HepG2 (cell line): ENCODE measurements around the gene SV2B.

Experiments used
- EZH2 ChIP-seq: conservative IDR thresholded peaks from 2 replicates; pipeline ENCODE4 v1.6.1; 2012; ENCODE audit warnings: mild to moderate bottlenecking, low read depth, low read length, moderate library complexity
- FOXA3 ChIP-seq: IDR thresholded peaks from 2 replicates; pipeline ENCODE4 v1.6.1; 2016; ENCODE audit warnings: missing genetic modification reagents, missing compliant biosample characterization
- TF ChIP-seq, protein P1 (sequence below): sonication (generic); formaldehyde crosslinking; IDR thresholded peaks from 2 replicates; pipeline ENCODE4 v1.5.1; 2020; ENCODE audit warnings: mild to moderate bottlenecking, missing genetic modification reagents, moderate library complexity
- TF ChIP-seq, protein P2 (sequence below): sonication (generic); formaldehyde crosslinking; conservative IDR thresholded peaks from 2 replicates; pipeline ENCODE4 v1.4.0; 2020; ENCODE audit warnings: mild to moderate bottlenecking, missing genetic modification reagents, moderate library complexity
- TF ChIP-seq, protein P3 (sequence below): sonication (generic); formaldehyde crosslinking; IDR thresholded peaks from 2 replicates; pipeline ENCODE4 v1.5.0; 2020; ENCODE audit warnings: mild to moderate bottlenecking, missing genetic modification reagents, moderate library complexity
- TF ChIP-seq, protein P4 (sequence below): sonication (generic); formaldehyde crosslinking; IDR thresholded peaks from 2 replicates; pipeline ENCODE4 v1.4.0; 2020; ENCODE audit warnings: missing genetic modification reagents, low read depth, mild to moderate bottlenecking, borderline replicate concordance
- TF ChIP-seq, protein P5 (sequence below): sonication (generic); formaldehyde crosslinking; IDR thresholded peaks from 2 replicates; pipeline ENCODE4 v1.4.0; 2020; ENCODE audit warnings: missing genetic modification reagents, borderline replicate concordance

DNA sequence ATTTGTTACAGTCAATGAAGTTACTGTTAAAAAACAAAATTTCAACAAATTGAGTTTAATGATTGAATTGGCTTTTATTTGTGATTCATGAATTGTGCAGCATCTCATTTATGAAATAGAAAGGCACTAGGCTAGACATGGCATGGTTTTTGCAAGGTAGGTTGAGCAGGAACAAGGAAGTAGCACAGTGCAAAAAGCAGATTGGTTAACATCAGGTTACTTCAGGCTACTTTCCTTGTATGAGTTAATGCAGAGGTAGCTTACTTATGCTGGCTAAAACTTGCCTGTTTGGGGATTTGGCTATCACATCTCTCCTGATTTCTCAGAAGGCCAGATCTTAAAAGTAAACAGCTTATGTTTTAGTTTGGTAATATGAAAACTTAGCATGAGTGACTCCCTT lies 23.0 kb upstream of the SV2B start:
- TF ChIP-seq EZH2: no peak
- TF ChIP-seq, protein P1, sequence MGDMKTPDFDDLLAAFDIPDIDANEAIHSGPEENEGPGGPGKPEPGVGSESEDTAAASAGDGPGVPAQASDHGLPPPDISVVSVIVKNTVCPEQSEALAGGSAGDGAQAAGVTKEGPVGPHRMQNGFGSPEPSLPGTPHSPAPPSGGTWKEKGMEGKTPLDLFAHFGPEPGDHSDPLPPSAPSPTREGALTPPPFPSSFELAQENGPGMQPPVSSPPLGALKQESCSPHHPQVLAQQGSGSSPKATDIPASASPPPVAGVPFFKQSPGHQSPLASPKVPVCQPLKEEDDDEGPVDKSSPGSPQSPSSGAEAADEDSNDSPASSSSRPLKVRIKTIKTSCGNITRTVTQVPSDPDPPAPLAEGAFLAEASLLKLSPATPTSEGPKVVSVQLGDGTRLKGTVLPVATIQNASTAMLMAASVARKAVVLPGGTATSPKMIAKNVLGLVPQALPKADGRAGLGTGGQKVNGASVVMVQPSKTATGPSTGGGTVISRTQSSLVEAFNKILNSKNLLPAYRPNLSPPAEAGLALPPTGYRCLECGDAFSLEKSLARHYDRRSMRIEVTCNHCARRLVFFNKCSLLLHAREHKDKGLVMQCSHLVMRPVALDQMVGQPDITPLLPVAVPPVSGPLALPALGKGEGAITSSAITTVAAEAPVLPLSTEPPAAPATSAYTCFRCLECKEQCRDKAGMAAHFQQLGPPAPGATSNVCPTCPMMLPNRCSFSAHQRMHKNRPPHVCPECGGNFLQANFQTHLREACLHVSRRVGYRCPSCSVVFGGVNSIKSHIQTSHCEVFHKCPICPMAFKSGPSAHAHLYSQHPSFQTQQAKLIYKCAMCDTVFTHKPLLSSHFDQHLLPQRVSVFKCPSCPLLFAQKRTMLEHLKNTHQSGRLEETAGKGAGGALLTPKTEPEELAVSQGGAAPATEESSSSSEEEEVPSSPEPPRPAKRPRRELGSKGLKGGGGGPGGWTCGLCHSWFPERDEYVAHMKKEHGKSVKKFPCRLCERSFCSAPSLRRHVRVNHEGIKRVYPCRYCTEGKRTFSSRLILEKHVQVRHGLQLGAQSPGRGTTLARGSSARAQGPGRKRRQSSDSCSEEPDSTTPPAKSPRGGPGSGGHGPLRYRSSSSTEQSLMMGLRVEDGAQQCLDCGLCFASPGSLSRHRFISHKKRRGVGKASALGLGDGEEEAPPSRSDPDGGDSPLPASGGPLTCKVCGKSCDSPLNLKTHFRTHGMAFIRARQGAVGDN (CRISPR knock-in tag): no peak
- TF ChIP-seq, protein P2, sequence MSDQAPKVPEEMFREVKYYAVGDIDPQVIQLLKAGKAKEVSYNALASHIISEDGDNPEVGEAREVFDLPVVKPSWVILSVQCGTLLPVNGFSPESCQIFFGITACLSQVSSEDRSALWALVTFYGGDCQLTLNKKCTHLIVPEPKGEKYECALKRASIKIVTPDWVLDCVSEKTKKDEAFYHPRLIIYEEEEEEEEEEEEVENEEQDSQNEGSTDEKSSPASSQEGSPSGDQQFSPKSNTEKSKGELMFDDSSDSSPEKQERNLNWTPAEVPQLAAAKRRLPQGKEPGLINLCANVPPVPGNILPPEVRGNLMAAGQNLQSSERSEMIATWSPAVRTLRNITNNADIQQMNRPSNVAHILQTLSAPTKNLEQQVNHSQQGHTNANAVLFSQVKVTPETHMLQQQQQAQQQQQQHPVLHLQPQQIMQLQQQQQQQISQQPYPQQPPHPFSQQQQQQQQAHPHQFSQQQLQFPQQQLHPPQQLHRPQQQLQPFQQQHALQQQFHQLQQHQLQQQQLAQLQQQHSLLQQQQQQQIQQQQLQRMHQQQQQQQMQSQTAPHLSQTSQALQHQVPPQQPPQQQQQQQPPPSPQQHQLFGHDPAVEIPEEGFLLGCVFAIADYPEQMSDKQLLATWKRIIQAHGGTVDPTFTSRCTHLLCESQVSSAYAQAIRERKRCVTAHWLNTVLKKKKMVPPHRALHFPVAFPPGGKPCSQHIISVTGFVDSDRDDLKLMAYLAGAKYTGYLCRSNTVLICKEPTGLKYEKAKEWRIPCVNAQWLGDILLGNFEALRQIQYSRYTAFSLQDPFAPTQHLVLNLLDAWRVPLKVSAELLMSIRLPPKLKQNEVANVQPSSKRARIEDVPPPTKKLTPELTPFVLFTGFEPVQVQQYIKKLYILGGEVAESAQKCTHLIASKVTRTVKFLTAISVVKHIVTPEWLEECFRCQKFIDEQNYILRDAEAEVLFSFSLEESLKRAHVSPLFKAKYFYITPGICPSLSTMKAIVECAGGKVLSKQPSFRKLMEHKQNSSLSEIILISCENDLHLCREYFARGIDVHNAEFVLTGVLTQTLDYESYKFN (CRISPR knock-in tag): no peak
- TF ChIP-seq, protein P3, sequence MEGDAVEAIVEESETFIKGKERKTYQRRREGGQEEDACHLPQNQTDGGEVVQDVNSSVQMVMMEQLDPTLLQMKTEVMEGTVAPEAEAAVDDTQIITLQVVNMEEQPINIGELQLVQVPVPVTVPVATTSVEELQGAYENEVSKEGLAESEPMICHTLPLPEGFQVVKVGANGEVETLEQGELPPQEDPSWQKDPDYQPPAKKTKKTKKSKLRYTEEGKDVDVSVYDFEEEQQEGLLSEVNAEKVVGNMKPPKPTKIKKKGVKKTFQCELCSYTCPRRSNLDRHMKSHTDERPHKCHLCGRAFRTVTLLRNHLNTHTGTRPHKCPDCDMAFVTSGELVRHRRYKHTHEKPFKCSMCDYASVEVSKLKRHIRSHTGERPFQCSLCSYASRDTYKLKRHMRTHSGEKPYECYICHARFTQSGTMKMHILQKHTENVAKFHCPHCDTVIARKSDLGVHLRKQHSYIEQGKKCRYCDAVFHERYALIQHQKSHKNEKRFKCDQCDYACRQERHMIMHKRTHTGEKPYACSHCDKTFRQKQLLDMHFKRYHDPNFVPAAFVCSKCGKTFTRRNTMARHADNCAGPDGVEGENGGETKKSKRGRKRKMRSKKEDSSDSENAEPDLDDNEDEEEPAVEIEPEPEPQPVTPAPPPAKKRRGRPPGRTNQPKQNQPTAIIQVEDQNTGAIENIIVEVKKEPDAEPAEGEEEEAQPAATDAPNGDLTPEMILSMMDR: no peak
- TF ChIP-seq, protein P4, sequence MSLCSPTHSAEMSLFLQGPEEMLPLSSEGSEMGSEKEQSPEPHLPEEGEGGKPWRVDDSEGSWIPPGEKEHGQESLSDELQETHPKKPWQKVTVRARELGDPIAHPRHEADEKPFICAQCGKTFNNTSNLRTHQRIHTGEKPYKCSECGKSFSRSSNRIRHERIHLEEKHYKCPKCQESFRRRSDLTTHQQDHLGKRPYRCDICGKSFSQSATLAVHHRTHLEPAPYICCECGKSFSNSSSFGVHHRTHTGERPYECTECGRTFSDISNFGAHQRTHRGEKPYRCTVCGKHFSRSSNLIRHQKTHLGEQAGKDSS: no peak
- no peak for TF ChIP-seq FOXA3 (CRISPR knock-in tag)
- TF ChIP-seq, protein P5, sequence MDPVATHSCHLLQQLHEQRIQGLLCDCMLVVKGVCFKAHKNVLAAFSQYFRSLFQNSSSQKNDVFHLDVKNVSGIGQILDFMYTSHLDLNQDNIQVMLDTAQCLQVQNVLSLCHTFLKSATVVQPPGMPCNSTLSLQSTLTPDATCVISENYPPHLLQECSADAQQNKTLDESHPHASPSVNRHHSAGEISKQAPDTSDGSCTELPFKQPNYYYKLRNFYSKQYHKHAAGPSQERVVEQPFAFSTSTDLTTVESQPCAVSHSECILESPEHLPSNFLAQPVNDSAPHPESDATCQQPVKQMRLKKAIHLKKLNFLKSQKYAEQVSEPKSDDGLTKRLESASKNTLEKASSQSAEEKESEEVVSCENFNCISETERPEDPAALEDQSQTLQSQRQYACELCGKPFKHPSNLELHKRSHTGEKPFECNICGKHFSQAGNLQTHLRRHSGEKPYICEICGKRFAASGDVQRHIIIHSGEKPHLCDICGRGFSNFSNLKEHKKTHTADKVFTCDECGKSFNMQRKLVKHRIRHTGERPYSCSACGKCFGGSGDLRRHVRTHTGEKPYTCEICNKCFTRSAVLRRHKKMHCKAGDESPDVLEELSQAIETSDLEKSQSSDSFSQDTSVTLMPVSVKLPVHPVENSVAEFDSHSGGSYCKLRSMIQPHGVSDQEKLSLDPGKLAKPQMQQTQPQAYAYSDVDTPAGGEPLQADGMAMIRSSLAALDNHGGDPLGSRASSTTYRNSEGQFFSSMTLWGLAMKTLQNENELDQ (CRISPR knock-in tag): no peak
